ENCODE measurements around the gene MDH2.
"Not testable (repeated sequence)": the region's sequence is repeated elsewhere in the genome, so short reads cannot be mapped to it uniquely, and the experiment has no call there.

MDH2 gene

GRCh38 chr7:76048668-76048988, 722 bp downstream of the MDH2 start:
- no peak for DNase-seq

DNA sequence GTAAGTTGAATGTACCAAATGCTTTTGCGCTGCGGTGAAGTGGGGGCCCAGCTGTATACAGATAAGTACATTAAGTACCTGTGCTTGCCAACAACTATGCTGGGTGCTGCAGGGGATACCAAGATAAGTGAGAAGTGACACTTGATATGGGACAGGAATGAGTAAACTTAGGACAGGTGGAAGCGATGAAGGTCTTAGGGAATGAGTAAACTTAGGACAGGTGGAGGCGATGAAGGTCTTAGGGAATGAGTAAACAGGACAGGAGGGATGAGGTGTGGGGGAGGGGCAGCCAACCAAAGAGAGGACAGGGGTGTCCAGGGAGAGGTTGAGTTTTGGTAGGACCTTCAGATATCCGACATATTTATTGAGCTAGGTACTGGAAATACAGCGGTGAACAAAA, 1.4 kb downstream of the MDH2 start:
- no peak for DNase-seq

- no peak for DNase-seq
Measured at GRCh38 chr7:76050545-76050944, 2.6 kb downstream of the MDH2 start.

- DNase-seq, result no peak
Measured at GRCh38 chr7:76051840-76052239, 3.9 kb downstream of the MDH2 start.

DNA sequence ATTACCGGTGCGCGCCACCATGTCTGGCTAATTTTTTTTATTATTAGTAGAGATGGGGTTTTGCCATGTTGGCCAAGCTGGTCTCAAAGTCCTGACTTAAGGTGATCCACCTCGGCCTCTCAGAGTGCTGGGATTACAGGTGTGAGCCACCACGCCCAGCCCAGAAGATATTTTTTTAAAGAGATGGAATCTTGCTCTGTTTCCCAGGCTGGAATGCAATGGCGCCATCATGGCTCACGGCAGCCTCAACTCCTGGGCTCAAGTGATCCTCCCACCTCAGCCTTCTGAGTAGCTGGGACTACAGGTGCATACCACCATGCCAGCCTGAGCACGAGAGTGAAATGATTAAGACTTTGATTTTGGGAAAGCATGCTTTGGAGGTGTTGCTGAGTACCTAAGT, 4.8 kb downstream of the MDH2 start:
- not testable (repeated sequence) for DNase-seq

GRCh38 chr7:76053461-76053860, 5.6 kb downstream of the MDH2 start:
- DNase-seq, result no peak

- DNase-seq, result no peak
Measured at GRCh38 chr7:76054123-76055120, 6.5 kb downstream of the MDH2 start.

GRCh38 chr7:76056241-76056640, 8.3 kb downstream of the MDH2 start:
- no peak for DNase-seq

GRCh38 chr7:76057103-76057812, 9.4 kb downstream of the MDH2 start:
- DNase-seq, result no peak

- DNase-seq, result no peak
Measured at GRCh38 chr7:76057813-76058145, 9.9 kb downstream of the MDH2 start.

GRCh38 chr7:76058745-76059144, 10.8 kb downstream of the MDH2 start:
- not testable (repeated sequence) for DNase-seq

DNA sequence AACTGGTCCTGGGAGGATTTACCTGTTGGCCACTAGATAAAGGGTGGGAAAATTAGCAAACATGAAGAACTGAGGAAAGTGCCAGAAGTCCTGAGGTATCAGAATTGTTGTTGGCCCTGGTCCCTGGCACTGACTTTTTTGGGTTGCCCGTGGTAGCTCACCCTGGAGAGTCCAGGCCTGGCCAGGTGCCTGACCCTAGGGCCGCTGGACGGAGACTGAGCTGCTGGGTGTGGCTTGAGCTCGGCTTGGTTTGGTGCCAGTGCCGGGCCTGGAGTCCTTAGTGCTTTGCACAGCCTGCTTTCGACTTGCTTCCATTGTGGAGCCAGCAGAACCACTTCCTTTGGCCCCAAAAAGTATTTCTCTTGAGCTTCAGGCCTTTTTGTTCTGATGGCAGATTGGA, 12.9 kb downstream of the MDH2 start:
- no peak for DNase-seq

GRCh38 chr7:76062254-76062653, 14.3 kb downstream of the MDH2 start:
- no peak for DNase-seq

DNA sequence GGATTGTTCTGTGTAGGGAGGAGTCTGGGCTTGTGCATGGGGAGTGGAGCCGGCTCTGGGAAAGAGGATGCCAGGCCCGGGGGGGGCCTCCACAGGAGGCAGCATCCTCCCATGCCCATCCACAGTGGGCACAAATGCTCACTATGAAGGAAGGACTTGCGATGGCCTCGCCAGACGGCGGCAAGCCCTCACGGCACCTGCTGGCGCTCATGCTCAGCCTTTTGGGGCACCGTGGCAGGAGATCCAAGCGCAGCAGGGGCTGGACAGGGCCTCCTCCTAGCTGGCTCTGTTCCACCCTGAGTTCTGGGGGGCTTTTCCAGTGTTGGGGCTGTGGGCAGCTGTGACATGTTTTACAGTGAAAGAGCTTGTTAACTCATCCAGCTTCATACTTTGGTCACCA, 15.2 kb downstream of the MDH2 start:
- no peak for DNase-seq

DNA sequence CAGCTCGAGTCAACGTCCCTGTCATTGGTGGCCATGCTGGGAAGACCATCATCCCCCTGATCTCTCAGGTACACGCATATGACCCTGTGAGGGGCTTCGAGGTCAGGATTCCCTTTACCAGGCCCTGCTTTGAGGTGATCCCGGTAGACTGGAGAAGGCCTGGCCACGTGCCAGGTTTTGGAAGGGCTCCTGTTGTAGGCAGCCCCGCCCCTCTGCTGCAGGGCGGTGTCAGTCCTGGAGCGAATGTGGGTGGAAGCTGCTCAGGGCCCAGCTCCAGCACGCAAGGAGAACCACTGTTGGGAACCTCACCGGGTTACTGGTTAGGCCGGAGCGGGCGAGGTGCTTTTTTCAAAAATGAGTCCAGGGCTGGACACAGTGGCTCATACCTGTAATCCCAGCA, 15.6 kb downstream of the MDH2 start:
- DNase-seq, result no peak

DNA sequence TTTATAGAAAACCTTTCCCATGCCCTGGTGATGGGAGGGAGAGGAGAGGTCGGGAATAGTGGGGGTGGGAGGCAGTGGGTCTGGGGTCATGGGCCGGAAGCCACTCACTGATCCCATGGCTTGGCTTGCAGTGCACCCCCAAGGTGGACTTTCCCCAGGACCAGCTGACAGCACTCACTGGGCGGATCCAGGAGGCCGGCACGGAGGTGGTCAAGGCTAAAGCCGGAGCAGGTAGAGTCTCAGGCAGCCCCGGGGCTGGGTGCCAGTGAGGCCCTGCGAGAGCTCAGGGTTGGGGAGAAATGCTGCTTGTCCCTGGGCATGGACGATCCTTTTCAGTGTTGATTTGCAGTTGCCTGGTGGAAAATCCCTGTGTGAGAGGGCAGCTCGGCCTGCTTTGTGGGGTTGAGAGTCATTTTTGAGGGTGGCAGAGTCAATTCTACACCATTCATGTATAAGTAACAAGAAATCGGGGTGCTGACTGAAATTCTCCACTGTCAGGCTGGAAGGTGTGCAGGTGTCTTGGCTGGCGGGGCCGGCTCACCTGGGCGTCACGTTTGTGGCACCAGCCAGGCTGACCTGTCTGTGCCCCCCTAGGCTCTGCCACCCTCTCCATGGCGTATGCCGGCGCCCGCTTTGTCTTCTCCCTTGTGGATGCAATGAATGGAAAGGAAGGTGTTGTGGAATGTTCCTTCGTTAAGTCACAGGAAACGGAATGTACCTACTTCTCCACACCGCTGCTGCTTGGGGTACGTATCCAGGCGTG, 16.5 kb downstream of the MDH2 start:
- no peak for DNase-seq

GRCh38 chr7:76065016-76065612, 17.2 kb downstream of the MDH2 start:
- no peak for DNase-seq

GRCh38 chr7:76066716-76067503, 19.0 kb downstream of the MDH2 start:
- no peak for DNase-seq

- DNase-seq, result no peak
Measured at GRCh38 chr7:76069238-76069638, 21.3 kb downstream of the MDH2 start.

GRCh38 chr7:76071316-76072242, 23.7 kb downstream of the MDH2 start:
- DNase-seq, result no peak
